ENCODE measurements around the gene CYSTM1. TPM values are rescaled to one million over a fixed set of nuclear protein-coding genes. Genes with fewer than 3 reads are reported as not detected.

The CYSTM1 gene
- total RNA-seq, 2 experiments from 2014 or later, result 21.4 to 36.7 TPM

- no peaks in the 10 kb centered on the region for H3K79me2 ChIP-seq (ENCODE audit: insufficient read depth, low read depth, low read length)
- H3K36me3 ChIP-seq (ENCODE audit: insufficient read depth, low read length), result no peaks in the 10 kb centered on the region
- DNase-seq (ENCODE audit: low spot score), result no peak
- BruUV-seq (replicated peaks), result no TSS peak
- H3K9me3 ChIP-seq (ENCODE audit: low read length), result no peaks in the 10 kb centered on the region
- ChIA-PET CTCF (ENCODE audit: unreplicated experiment) (no interaction called here), POLR2A (interaction anchor here (0.8 to 1.0 kb wide), 3 partner anchors 14 to 374 kb away, joined by 3 read pairs; no protein-coding TSS in a partner anchor)
- H4K20me1 ChIP-seq (ENCODE audit: insufficient read depth, low read length), result no peaks in the 10 kb centered on the region
- TF ChIP-seq EZH2phosphoT487 (IDR thresholded peaks at IDR 0.05; ENCODE audit: borderline replicate concordance, low read depth, low read length) (no peak), CTCF (conservative IDR thresholded peaks at IDR 0.05; ENCODE audit: low read length) (no peak)
- intact Hi-C loops (cut with micrococcal nuclease; ENCODE audit: unreplicated experiment), result no loop called here
- H3K4me1 ChIP-seq (ENCODE audit: insufficient read depth, low read length, poor library complexity, severe bottlenecking), result peaks cover 20% of the 10 kb centered on the region
- no peaks in the 10 kb centered on the region for H3K9me2 ChIP-seq (ENCODE audit: insufficient read depth, low read length)
- H2AFZ ChIP-seq (ENCODE audit: low read length), result no peak overlapping the region
- H3K27ac ChIP-seq (ENCODE audit: low read depth, low read length, poor library complexity, severe bottlenecking), result no peak overlapping the region
- H3K4me3 ChIP-seq (ENCODE audit: low read depth, low read length, poor library complexity, severe bottlenecking), result no peak overlapping the region
- no peak overlapping the region for H3K4me2 ChIP-seq (ENCODE audit: low read length)
Observed at GRCh38 chr5:140165923-140166270, 9.1 kb upstream of the CYSTM1 start.

GRCh38 chr5:140166911-140167310 is 8.1 kb upstream of the CYSTM1 start:
- Histone ChIP-seq H4K20me1 (ENCODE audit: insufficient read depth, low read length) (no peaks in the 10 kb centered on the region), H3K27ac (ENCODE audit: low read depth, low read length, poor library complexity, severe bottlenecking) (no peak overlapping the region), H3K4me3 (ENCODE audit: low read depth, low read length, poor library complexity, severe bottlenecking) (no peak overlapping the region), H3K9me2 (ENCODE audit: insufficient read depth, low read length) (no peaks in the 10 kb centered on the region), H2AFZ (ENCODE audit: low read length) (no peak overlapping the region), H3K36me3 (ENCODE audit: insufficient read depth, low read length) (no peaks in the 10 kb centered on the region), H3K4me1 (ENCODE audit: insufficient read depth, low read length, poor library complexity, severe bottlenecking) (peaks cover 12% of the 10 kb centered on the region), H3K4me2 (ENCODE audit: low read length) (no peak overlapping the region), H3K79me2 (ENCODE audit: insufficient read depth, low read depth, low read length) (no peaks in the 10 kb centered on the region), H3K9me3 (ENCODE audit: low read length) (no peaks in the 10 kb centered on the region)
- BruUV-seq (replicated peaks), result no TSS peak
- TF ChIP-seq EZH2phosphoT487 (IDR thresholded peaks at IDR 0.05; ENCODE audit: borderline replicate concordance, low read depth, low read length), result no peak
- TF ChIP-seq CTCF (conservative IDR thresholded peaks at IDR 0.05; ENCODE audit: low read length), result no peak
- DNase-seq (ENCODE audit: low spot score), result no peak
- intact Hi-C loops (cut with micrococcal nuclease; ENCODE audit: unreplicated experiment), result no loop called here
- ChIA-PET CTCF (ENCODE audit: unreplicated experiment) (no interaction called here), POLR2A (interaction anchor here (0.9 kb wide), 1 partner anchor 13 kb away, joined by 3 read pairs; no protein-coding TSS in a partner anchor)

GRCh38 chr5:140168371-140168770 is 6.6 kb upstream of the CYSTM1 start:
- intact Hi-C loops (cut with micrococcal nuclease; ENCODE audit: unreplicated experiment), result no loop called here
- Histone ChIP-seq H3K36me3 (ENCODE audit: insufficient read depth, low read length) (no peaks in the 10 kb centered on the region), H3K4me1 (ENCODE audit: insufficient read depth, low read length, poor library complexity, severe bottlenecking) (peaks cover 7% of the 10 kb centered on the region), H3K9me3 (ENCODE audit: low read length) (no peaks in the 10 kb centered on the region), H2AFZ (ENCODE audit: low read length) (no peak overlapping the region), H4K20me1 (ENCODE audit: insufficient read depth, low read length) (no peaks in the 10 kb centered on the region), H3K79me2 (ENCODE audit: insufficient read depth, low read depth, low read length) (no peaks in the 10 kb centered on the region), H3K27ac (ENCODE audit: low read depth, low read length, poor library complexity, severe bottlenecking) (no peak overlapping the region), H3K9me2 (ENCODE audit: insufficient read depth, low read length) (no peaks in the 10 kb centered on the region), H3K4me3 (ENCODE audit: low read depth, low read length, poor library complexity, severe bottlenecking) (no peak overlapping the region), H3K4me2 (ENCODE audit: low read length) (no peak overlapping the region)
- TF ChIP-seq EZH2phosphoT487 (IDR thresholded peaks at IDR 0.05; ENCODE audit: borderline replicate concordance, low read depth, low read length), result no peak
- TF ChIP-seq CTCF (conservative IDR thresholded peaks at IDR 0.05; ENCODE audit: low read length), result no peak
- DNase-seq (ENCODE audit: low spot score), result peak; percentile 18
- BruUV-seq (replicated peaks), result no TSS peak
- ChIA-PET CTCF (ENCODE audit: unreplicated experiment) (no interaction called here), POLR2A (interaction anchor here (1.5 kb wide), 1 partner anchor 9 kb away, joined by 3 read pairs; no protein-coding TSS in a partner anchor)
